C4-2B (cell line): ENCODE results near the gene AGPAT1.

Experiments
- H3K27ac ChIP-seq: fragments of 450-650 bp; 2 replicates; pipeline ENCODE4 v1.5.1; 2017
- CTCF ChIP-seq: fragments of 450-650 bp; conservative IDR thresholded peaks from 2 replicates; pipeline ENCODE4 v1.5.1; 2017; ENCODE audit warnings: mild to moderate bottlenecking
- ZFX ChIP-seq: fragments of 450-650 bp; IDR thresholded peaks from 2 replicates; pipeline ENCODE4 v1.6.1; 2017

Gene AGPAT1

GRCh38 chr6:32208996-32209395, 33.1 kb upstream of the AGPAT1 start:
- TF ChIP-seq ZFX (no peak), CTCF (no peak)
- H3K27ac ChIP-seq = no peak overlapping the region

DNA sequence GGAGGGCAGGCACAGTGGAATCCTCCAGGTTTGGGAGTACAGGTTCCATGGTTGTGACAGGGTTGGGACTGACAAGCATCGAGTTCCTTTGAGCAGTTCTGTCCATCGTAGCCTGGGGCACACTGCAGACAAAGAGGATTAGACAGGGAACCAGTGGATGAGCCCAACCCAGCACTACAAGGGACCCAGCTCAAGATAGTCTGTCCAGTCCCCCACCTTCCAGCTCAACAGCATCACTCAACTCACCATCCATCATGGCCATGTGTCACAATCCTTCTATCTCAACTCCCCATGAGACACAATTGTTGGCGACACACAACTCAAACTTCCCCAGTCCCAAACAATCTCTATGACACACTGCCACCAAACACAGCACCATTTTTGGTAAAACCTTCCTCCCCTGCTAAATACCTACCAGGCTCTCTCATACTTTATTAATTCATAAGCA, 28.4 kb upstream of the AGPAT1 start:
- no peak overlapping the region for H3K27ac ChIP-seq
- TF ChIP-seq CTCF (no peak), ZFX (no peak)

DNA sequence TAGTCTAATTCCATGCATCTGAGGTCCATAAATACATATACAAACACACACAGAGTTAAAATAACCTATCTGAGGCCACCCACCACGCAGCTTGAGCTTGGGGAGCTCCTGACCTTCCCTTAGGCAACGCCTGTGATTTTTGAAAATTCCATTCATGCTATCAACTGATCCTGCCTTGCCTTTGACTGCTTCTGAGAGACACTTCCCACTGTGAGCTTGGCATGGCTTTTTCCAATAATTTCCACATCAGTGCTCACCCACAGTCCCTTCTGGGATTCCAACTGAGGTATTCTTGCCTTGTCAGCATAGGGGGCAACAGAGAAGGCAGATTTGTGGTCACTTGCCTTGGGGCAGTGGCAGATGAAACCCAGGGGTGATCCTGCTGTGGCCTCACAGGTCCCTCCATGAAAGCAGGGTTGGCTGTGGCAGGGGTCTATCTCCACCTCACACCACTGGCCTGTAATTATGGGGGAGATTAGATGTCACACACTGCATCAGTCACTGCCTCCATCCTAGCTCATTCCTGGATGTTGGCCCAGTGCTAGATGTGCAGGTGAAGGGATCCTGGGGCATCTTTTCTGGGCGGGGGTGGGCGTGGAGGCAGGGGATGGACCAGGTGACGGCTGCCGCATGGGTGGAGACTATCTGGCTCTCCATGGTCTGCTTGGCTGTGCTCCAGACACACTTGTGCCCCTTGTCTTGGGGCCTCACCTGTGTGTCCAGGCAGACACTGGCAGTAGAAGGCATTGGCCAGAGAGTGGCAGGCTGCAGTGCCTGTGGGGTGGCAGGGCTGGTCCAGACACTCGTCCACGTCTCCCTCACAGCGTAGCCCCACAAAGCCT, 27.8 kb upstream of the AGPAT1 start:
- TF ChIP-seq CTCF (no peak), ZFX (no peak)
- H3K27ac ChIP-seq = no peak overlapping the region

- TF ChIP-seq ZFX = no peak
- TF ChIP-seq CTCF = no peak
- H3K27ac ChIP-seq = no peak overlapping the region
These were observed 26.3 kb upstream of the AGPAT1 start for GRCh38 chr6:32202186-32202585.

- H3K27ac ChIP-seq = no peak overlapping the region
- TF ChIP-seq CTCF (no peak), ZFX (no peak)
These were observed 25.0 kb upstream of the AGPAT1 start for GRCh38 chr6:32200711-32201475.

GRCh38 chr6:32198866-32199265, 23.0 kb upstream of the AGPAT1 start:
- no peak for TF ChIP-seq ZFX
- no peak for TF ChIP-seq CTCF
- no peak overlapping the region for H3K27ac ChIP-seq

- TF ChIP-seq ZFX (no peak), CTCF (no peak)
- H3K27ac ChIP-seq = no peak overlapping the region
These were observed 22.4 kb upstream of the AGPAT1 start for GRCh38 chr6:32198345-32198696.
